Activated CD8-positive, alpha-beta T cell treated with anti-CD3 and anti-CD28 coated beads, Interleukin-2, amount 10 ng/mL, durations not matched to agents 7 days and 5 days (primary cell): Measurements from ENCODE around the gene BRAT1. TPM values are rescaled to one million over a fixed set of nuclear protein-coding genes. Genes with fewer than 3 reads are reported as not detected.

Source experiments
- ATAC-seq: fragments of 150-1000 bp; cut with Tn5 transposase; one replicate; pipeline ENCODE4 v1.10.0; 2021; ENCODE audit warnings: moderate library complexity
- CTCF ChIA-PET: fragments of 350-600 bp; sonication (Branson Sonifier 250); formaldehyde crosslinking; loops from one replicate; lab custom pipeline; 2021; ENCODE audit warnings: antibody characterized with exemption; lab: Charles Lee
- POLR2A ChIA-PET: fragments of 350-600 bp; sonication (Branson Sonifier 250); formaldehyde crosslinking; loops from one replicate; lab custom pipeline; 2021; ENCODE audit warnings: antibody characterized with exemption; lab: Charles Lee
- DNase-seq: peaks from one replicate; pipeline ENCODE4 v3.0.0-alpha.2; 2020
- H3K27ac Mint-ChIP-seq: one replicate; pipeline ENCODE4 v1.8.0; 2021; ENCODE audit warnings: mild to moderate bottlenecking, mixed read lengths
- H3K27me3 Mint-ChIP-seq: one replicate; pipeline ENCODE4 v1.8.0; 2021; ENCODE audit warnings: low read depth, mixed read lengths
- H3K36me3 Mint-ChIP-seq: one replicate; pipeline ENCODE4 v1.8.0; 2021; ENCODE audit warnings: low read depth, mixed read lengths
- H3K4me1 Mint-ChIP-seq: one replicate; pipeline ENCODE4 v1.8.0; 2021; ENCODE audit warnings: low read depth, mixed read lengths
- H3K4me3 Mint-ChIP-seq: one replicate; pipeline ENCODE4 v1.8.0; 2021; ENCODE audit warnings: mild to moderate bottlenecking, mixed read lengths
- H3K9me3 Mint-ChIP-seq: one replicate; pipeline ENCODE4 v1.8.0; 2022; ENCODE audit warnings: mixed read lengths; ENCODE audit not compliant: insufficient read depth
- total RNA-seq, 2 experiments: library from RNA; stranded (reverse); gene quantifications; one replicate each; pipeline ENCODE4 v1.2.3, GENCODE V29; 2021

BRAT1 gene
- total RNA-seq, 2 experiments from 2014 or later = 39.4 to 40.7 TPM

DNA sequence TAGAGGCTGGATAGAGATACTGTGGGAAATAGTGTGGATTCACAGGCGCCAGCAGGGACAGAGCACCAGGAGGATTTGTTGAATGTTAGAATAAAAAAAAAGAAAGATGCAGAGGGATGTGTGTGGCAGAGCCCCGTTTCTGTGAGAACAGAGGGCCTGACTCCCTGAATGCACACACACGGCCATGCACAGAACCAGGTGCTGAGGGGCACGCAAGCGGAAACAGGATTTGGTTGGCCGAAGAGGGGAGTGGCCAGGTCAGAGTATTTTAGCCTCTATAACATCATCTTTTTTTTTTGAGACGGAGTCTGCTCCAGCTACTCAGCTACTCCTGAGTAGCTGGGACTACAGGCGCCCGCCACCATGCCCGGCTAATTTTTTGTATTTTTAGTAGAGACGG lies 25.3 kb upstream of the BRAT1 start:
- H3K4me1 Mint-ChIP-seq = peaks cover 5% of the 10 kb centered on the region
- H3K27ac Mint-ChIP-seq = no peak overlapping the region
- H3K27me3 Mint-ChIP-seq = no peaks in the 10 kb centered on the region
- H3K36me3 Mint-ChIP-seq = peaks cover 6% of the 10 kb centered on the region
- no peak overlapping the region for H3K4me3 Mint-ChIP-seq
- CTCF ChIA-PET = no interaction called here
- ATAC-seq (no peak), DNase-seq (no peak)
- POLR2A ChIA-PET = no interaction called here
- H3K9me3 Mint-ChIP-seq = no peaks in the 10 kb centered on the region

DNA sequence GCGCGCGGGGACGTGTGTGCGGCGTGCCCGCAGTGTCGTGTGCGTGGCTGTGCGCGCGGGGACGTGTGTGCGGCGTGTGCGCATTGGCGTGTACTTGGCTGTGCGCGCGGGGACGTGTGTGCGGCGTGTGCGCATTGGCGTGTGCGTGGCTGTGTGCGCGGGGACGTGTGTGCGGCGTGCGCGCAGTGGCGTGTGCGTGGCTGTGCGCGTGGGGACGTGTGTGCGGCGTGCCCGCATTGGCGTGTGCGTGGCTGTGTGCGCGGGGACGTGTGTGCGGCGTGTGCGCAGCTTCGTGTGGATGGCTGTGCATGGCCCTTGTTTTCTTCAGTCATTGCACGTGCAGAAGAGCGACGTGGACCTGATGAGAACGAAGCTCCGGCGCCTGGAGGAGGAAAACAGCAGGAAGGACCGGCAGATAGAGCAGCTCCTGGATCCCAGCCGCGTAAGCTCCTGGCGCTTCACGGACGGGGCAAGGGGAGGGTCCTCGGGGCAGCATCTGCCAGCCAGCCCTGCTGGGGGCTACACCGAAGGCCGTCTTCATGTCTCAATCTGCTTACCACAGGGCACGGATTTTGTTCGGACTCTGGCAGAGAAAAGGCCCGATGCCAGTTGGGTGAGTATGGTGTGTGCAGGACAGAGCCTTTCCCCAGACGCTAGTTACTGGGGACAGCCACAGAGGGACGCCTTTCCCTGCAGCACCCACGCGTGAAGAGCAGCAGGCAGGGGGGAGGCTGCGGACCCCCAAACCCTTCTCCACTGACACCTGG lies 22.8 kb upstream of the BRAT1 start:
- DNase-seq (no peak), ATAC-seq (no peak)
- ChIA-PET CTCF (no interaction called here), POLR2A (no interaction called here)
- Mint-ChIP-seq H3K27ac (no peak overlapping the region), H3K4me3 (no peak overlapping the region), H3K27me3 (no peaks in the 10 kb centered on the region), H3K36me3 (peaks cover 10% of the 10 kb centered on the region), H3K4me1 (peaks cover 23% of the 10 kb centered on the region), H3K9me3 (no peaks in the 10 kb centered on the region)

DNA sequence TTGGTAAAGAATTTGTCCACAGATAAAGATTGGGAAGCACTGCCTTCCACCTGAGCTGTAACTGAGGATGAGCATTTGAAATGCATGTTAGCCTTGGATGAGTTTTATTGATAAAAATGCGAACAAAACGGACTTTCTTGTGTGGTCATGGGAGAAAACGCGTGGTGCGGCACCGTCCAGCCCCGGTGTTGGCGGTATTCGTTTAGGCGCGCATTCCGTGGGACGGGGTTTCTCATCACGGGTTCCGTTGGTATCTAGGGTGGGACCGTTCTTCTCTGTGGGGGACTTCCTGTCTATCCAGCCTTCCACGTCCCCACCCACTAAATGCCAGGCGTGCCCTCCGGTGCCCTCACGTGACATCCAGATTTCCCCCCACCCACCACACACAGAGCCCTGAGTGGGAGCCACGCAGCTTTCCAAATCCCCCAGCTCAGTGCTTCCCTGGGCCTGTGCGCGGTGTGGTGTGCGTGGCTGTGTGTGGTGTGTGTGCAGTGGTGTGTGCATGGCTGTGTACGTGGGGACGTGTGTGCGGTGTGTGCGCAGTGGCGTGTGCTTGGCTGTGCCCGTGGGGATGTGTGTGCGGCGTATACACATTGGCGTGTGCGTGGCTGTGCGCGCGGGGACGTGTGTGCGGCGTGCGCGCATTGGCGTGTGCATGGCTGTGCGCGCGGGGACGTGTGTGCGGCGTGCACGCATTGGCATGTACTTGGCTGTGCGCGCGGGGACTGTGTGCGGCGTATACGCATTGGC lies 21.6 kb upstream of the BRAT1 start:
- no peak overlapping the region for H3K4me3 Mint-ChIP-seq
- DNase-seq = no peak
- ChIA-PET CTCF (no interaction called here), POLR2A (no interaction called here)
- H3K27ac Mint-ChIP-seq = no peak overlapping the region
- no peaks in the 10 kb centered on the region for H3K27me3 Mint-ChIP-seq
- peaks cover 23% of the 10 kb centered on the region for H3K4me1 Mint-ChIP-seq
- H3K9me3 Mint-ChIP-seq = no peaks in the 10 kb centered on the region
- ATAC-seq = no peak
- H3K36me3 Mint-ChIP-seq = peaks cover 10% of the 10 kb centered on the region

DNA sequence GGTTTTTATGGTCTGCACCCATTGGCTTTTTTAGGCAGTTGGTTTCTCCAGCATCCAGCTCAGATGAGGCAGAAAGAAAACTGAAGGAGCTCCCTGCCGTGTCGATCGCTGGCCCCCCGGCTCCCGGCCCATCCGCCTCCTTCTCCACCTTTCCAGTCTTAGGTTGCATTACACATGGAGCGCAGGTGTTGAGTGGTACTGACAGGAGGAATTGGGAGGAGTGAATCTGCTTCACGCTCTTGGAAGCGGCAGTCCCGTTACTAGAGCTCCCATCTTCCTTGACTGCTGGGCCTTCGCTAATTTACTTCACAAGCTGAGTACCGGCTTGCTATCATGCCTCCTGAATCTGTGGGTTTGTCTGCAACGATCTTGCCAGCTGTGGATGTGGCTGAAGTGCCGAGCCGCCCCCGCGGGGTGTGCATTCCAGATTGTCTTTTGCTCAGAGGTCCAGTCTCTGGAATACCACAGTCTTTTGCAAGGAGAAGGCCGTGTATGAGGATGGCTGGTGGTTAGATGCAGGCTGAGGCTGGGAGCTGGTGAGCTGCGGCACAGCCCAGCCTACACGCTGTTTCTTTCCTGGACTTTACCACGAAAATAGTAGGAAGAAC lies 20.5 kb upstream of the BRAT1 start:
- POLR2A ChIA-PET = no interaction called here
- Mint-ChIP-seq H3K4me1 (peaks cover 23% of the 10 kb centered on the region), H3K27me3 (no peaks in the 10 kb centered on the region), H3K9me3 (no peaks in the 10 kb centered on the region), H3K27ac (no peak overlapping the region), H3K36me3 (peaks cover 10% of the 10 kb centered on the region), H3K4me3 (no peak overlapping the region)
- ATAC-seq (no peak), DNase-seq (no peak)
- CTCF ChIA-PET = interaction anchor here (0.7 to 1.3 kb wide), 2 partner anchors 9 to 33 kb away, joined by 3 read pairs; no protein-coding TSS in a partner anchor

DNA sequence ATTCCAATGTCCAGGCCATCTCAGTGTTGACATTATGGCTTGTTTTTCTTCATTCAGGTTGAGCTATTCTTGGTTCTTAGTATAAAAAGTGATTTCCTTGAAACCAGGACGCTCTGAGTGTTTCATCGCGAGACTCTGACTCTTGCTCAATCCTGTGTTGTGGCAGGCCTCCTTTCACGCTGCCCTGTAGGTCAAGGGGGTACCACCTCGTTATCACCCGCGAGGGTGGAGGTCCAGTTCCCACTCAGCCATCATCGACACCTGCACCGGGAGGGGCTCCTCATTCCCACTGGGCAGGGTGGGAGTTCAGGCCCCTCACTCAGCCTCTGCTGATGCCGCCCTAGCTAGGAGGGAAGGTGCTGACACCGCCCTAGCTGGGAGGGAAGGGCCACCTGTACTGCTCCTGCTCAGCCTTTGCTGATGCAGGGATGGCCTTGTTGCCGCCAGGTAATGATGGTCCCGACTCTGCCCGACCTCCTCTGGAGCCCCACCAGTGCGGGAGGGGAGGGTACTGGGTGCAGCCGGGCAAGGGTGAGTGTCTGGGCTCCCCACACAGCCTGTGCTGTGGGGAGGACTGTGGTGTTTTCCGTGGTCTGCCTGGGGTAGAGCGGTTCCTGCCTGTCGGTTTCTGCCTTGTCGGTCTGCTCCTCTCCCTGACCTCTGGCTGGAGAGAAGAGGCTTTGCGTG lies 19.9 kb upstream of the BRAT1 start:
- Mint-ChIP-seq H3K4me1 (peaks cover 23% of the 10 kb centered on the region), H3K4me3 (no peak overlapping the region), H3K27me3 (no peaks in the 10 kb centered on the region), H3K27ac (no peak overlapping the region), H3K9me3 (no peaks in the 10 kb centered on the region), H3K36me3 (peaks cover 10% of the 10 kb centered on the region)
- DNase-seq = no peak
- ATAC-seq = no peak
- ChIA-PET POLR2A (no interaction called here), CTCF (interaction anchor here (0.7 to 1.3 kb wide), 2 partner anchors 8 to 34 kb away, joined by 3 read pairs; no protein-coding TSS in a partner anchor)

DNA sequence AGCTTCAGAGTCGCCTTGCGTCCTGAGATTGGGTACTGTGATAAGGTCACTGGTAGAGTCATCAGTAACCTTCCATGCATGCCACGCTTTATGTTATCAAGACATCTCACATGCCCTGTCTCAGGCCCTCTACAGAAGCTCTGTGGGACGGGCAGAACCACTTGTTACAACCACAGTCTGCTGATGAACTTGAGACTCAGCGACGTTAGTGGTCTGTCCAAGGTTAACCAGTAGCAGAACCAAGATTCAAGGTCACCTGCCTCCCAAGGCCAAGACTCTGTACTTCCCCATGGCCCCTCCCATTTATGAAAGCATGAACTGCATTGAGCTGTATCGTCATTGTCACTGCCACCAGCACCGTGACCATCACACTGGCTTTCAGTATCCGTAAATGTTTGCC lies 18.4 kb upstream of the BRAT1 start:
- ATAC-seq (no peak), DNase-seq (no peak)
- Mint-ChIP-seq H3K4me3 (no peak overlapping the region), H3K9me3 (no peaks in the 10 kb centered on the region), H3K27me3 (no peaks in the 10 kb centered on the region), H3K36me3 (peaks cover 10% of the 10 kb centered on the region), H3K27ac (no peak overlapping the region), H3K4me1 (peaks cover 23% of the 10 kb centered on the region)
- CTCF ChIA-PET = interaction anchor here (1.2 kb wide), 1 partner anchor 136 kb away, joined by 3 read pairs; no protein-coding TSS in a partner anchor
- POLR2A ChIA-PET = no interaction called here

DNA sequence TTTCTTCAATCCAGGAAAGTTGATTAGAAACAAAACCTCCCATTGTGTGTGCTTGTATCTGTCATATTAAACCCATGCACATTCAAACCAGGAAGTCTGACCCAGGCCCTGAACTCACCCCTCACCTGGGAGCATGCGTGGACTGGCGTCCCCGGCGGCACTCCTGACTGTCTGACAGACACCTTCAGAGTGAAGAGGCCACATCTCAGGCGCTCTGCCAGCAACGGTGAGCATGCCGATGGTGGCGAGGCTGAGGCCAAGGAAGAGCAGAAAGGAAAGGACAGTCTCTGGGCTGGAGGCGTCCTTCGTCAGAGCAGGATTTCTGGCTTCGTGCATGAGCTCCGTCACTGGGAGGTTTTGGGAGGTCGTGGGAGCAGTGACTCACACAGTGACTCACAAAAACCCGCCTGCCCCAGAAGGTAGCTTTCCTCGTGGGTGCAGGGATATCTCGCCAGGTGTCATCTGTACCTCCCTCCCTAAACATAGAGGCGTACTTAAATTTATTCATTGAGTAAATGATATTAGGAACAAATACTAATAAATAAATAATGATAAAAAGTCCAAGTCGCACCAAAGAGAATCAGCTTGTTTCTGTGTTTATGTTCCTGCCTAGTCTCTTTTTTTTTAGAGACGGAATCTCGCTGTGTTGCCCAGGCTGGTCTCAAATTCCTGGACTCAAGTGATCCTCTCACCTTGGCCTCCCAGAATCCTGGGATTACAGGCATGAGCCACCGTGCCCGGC lies 16.9 kb upstream of the BRAT1 start:
- peaks cover 10% of the 10 kb centered on the region for H3K36me3 Mint-ChIP-seq

DNA sequence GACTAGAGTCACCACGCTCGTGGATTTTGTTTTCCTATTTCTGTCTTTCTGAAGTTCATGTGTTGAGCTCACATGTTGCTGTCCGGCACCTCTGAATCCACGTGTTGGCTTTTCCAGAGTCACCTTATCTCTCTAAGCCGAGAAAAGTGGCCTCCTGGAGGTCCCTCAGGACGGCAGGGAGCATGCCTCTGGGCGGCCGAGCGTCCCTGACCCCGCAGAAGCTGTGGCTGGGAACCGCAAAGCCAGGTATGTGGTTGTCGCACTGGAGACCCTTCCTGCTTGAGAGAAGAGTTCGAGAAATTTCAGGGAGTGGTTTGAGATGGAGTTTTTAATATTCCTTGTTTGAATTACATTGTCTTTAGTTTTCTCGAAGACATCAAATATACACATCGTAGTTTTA lies 16.1 kb upstream of the BRAT1 start:
- Mint-ChIP-seq H3K4me3 (no peak overlapping the region), H3K4me1 (peaks cover 25% of the 10 kb centered on the region), H3K36me3 (peaks cover 7% of the 10 kb centered on the region), H3K9me3 (no peaks in the 10 kb centered on the region), H3K27ac (no peak overlapping the region), H3K27me3 (no peaks in the 10 kb centered on the region)
- ChIA-PET POLR2A (no interaction called here), CTCF (interaction anchor here (1.5 kb wide), 1 partner anchor 103 kb away, joined by 4 read pairs; no protein-coding TSS in a partner anchor)
- DNase-seq = no peak
- ATAC-seq = no peak

More for the DNA sequence above, 16.9 kb upstream of the BRAT1 start:
- no peak overlapping the region for H3K27ac Mint-ChIP-seq
- no peak for ATAC-seq
- H3K9me3 Mint-ChIP-seq = no peaks in the 10 kb centered on the region
- H3K4me3 Mint-ChIP-seq = no peak overlapping the region
- ChIA-PET POLR2A (no interaction called here), CTCF (interaction anchor here (1.5 kb wide), 1 partner anchor 104 kb away, joined by 4 read pairs; no protein-coding TSS in a partner anchor)
- DNase-seq = no peak
- peaks cover 25% of the 10 kb centered on the region for H3K4me1 Mint-ChIP-seq
- H3K27me3 Mint-ChIP-seq = no peaks in the 10 kb centered on the region

DNA sequence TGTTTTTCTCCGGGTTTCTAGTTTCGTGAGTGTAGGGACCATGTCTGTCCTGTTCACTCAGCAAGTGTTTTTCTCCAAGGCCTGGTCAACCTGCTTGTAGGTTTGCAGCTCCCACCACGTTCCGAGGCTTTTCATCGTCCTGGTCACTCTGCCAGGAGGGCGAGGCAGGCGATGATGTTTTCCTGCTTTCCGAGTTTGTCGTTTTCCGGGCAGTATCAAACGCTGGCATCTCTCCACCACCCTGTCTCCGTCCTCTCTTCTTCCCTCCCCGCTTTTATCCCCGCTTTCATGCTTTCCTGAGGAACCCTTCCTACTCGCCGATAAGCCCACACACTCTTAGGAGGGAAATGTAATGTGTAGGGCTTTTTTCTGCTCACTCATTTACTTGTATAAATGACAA lies 14.7 kb upstream of the BRAT1 start:
- Mint-ChIP-seq H3K27ac (no peak overlapping the region), H3K9me3 (no peaks in the 10 kb centered on the region), H3K27me3 (no peaks in the 10 kb centered on the region), H3K36me3 (peaks cover 4% of the 10 kb centered on the region), H3K4me1 (peaks cover 14% of the 10 kb centered on the region), H3K4me3 (no peak overlapping the region)
- DNase-seq = no peak
- ChIA-PET POLR2A (no interaction called here), CTCF (no interaction called here)
- ATAC-seq = no peak

DNA sequence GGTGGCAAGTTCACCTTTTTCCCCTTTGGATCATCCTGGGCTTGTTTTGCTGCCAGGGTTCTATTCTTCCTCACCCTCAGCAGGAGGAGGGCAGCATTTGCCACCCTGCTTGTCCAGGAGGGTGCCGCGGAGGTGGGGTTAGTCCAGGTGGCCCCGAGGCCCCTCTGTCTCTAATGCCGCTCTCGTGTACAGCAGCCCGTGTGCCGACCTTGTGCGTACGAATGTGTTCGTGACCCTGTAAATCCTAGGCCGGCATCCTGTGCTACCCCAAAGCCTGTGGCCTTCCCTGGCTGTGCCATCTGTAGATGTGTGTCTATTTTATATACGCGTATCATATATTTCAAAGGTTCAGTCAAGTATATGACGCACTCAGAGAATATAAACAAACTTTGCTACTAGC lies 14.1 kb upstream of the BRAT1 start:
- Mint-ChIP-seq H3K4me1 (peaks cover 8% of the 10 kb centered on the region), H3K36me3 (no peaks in the 10 kb centered on the region)
- CTCF ChIA-PET = no interaction called here

More for the DNA sequence above, 14.1 kb upstream of the BRAT1 start:
- Mint-ChIP-seq H3K4me3 (no peak overlapping the region), H3K9me3 (no peaks in the 10 kb centered on the region), H3K27ac (no peak overlapping the region), H3K27me3 (no peaks in the 10 kb centered on the region)
- POLR2A ChIA-PET = no interaction called here
- DNase-seq = no peak
- ATAC-seq = no peak
